Medulla oblongata (tissue), 1 donor: ENCODE data around the gene KCTD10.

Source experiments
- DNase-seq: peaks from one replicate; pipeline ENCODE4 v3.0.0-alpha.2; 2015; ENCODE audit errors: extremely low spot score

Gene KCTD10

DNA sequence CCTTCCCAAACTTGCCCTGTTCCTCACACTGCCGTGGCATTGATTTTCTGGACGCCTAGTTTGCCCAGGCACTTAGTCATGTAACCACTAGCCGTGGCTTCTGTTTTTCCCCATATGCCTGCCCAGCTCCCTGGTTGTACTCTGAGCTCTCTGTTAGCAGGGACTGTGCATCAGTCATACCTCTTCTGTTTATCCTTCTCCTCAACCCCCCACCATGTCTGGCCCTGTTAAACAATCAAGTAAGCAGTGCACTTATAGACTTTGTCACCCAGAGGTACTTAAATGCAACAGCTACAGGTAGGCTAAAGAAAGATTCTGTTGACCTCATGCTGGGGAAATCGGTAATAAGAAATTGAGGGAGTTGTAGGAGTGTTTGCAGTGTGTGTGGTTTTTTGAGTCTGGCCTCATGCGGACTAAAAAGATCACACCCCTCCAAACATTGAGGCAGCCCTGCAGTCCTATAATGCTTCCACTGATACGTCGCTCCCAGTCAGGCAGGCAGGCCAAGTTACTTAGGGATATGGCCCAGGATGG is 17.3 kb upstream of the KCTD10 start:
- DNase-seq = no peak

DNA sequence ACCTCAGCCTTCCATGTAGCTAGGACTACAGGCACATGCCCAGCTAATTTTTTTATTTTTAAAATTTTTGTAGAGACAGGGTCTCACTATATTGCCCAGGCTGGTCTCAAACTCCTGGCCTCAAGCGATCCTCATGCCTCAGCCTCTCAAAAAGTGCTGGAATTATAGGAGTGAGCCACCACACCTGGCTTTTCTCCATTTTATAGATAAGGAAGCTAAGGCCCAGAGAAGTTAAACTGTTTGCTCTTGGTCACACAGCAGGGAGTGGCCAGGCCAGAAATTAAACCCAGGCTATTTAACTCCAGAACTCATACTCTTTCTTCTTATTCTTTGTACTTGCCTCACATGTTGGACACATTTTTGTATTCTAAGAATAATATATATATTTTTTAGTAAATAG is 16.8 kb upstream of the KCTD10 start:
- DNase-seq = no peak

DNA sequence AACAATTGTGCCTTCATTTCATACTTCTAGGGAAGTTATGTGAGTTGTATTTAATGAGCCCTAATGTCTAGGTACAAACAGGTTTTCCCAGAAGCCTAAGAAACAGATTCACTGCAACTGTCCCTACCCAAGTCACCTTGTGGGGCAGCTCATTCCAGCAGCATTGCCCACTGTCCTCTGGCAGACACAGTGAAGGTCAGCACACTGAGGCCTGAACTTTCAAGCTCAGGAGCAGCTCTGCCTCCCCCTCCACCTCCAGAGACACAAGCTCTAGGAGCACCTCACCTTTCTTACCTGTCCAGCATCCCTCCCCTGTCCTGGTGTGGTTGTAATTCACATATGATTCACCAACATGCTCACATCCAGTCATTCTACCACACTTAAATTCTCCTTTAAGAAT is 16.0 kb upstream of the KCTD10 start:
- DNase-seq = no peak

DNA sequence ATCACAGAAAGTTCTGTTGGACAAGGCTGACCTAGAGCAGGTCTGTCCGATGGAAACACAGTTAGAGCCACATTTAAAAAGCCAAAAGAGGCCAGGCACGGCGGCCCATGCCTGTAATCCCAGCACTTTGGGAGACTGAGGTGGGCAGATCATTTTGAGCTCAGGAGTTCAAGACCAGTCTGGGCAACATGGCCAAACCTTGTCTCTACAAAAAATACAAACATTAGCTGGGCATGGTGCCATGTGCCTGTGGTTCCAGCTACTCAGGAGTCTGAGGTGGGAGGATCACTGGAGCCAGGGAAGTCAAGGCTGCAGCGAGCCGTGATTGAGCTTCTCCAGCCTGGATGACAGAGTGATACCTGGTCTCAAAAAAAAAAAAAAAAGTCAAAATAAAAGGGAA is 15.3 kb upstream of the KCTD10 start:
- DNase-seq = no peak

DNA sequence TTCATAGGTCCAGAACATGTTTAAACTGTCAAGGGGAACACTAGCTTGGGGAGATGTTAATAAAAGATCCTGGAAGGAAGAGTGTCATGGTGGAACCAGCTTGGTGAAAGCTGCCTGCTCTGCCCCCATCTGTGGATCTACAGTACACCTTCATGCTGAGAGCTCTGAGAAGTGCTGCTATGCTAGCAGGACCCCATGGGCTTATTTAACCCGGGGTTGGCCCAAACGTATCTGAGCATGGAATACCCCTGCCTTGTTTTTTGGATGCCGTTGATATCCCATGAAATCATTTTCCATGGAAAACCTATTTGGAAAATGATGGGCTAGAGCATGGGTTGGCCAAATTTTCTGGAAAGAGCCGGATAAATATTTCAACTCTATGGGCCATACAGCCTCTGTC is 14.6 kb upstream of the KCTD10 start:
- no peak for DNase-seq

DNA sequence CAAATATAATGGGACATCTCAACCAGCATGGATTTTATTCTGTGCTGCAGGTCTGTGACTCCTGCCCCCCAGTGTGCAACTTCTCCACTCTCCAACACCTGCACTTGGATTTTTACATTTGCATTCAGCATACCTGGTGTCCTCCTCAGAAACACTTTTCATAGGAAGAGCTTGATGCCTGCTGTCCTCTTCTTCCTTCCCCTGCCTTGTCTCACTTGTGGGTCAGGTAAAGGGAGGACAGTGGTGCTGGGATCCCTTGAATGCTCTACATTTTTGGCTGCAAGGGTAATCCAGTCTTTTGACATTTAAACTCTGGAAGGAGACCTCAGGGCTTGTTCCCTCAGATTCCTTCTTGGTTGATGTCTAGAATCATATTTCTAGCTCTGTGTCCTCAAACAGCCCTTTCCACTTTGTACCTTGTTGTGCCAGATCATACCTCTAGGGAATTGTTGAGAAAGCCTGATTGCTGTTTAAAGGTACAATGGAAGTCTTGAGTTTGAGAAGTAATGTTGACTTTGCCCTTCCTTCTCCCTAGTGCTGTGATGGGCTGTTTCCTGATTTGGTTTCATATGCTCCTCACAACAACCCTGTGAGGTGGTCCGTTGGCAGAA is 13.0 kb upstream of the KCTD10 start:
- no peak for DNase-seq

DNA sequence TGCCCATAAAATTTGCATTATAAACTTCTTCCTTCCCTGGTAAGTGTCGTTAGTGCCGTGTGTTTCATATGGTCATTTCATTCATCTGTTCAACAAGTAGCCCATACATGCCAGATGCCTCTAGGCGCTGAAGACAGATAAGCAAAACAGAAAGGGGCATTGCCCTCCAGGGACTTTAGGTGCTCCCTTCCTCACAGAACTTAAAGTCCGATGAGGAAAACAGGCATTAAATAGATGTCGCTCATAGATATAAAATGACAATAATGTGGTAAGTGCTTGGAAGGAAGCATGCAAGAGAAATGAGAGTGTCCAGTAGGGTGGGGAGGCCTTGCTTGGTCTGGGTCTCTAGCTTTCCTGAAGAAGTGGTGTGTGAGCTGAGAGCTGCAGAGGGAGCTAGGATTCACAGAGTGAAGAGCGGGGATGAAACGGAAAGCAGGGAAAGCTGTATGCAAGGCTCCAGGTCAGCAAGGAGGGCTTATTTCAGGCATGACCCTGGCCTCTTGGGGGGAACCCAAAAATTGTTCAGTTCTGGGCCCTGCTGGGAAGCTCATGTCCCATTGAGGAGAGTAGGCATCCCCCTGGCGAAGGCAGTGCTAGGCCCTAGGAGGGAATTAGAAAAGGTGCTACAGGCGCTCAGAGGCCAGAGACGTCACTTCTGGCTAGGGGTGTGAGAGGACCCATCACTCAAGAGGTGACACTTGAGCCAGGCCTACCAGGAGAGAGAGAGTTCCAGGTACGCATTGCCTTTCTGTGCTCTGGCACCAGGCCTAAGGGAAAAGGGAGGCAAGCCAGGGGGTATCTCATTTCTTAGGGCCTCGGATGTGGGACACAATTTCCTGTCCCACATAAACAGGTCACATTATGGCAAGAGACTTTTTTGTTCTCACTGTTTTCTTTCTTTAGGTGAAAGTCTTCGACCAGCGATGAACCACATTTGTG is 12.2 kb upstream of the KCTD10 start:
- DNase-seq = no peak

DNA sequence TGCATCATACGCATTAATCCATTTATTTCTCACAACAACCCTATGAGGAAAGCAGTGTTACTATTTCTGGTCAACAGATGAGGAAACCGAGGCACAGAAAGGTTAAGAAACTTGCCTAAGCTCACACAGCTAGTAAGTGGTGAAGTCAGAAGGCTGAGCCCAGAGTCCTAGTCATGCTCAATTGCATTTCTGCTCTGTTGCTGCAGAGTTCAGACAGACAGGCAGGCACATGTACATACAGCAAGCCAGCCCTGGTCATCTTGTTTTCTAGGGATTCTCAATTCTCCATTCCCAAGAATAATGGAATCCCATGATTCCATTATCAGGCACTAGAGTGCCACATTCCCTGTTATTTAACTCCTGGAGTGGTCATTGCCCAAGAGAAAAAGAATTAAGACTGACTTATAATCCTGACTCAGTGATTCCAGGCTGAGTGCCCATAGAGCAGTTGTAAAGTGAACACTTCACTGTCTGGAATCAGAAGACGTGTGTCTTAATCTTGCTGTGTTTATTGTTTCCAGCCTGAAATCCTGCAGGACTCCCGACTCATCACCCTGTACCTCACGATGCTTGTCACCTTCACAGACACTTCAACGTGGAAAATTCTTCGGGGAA is 11.1 kb upstream of the KCTD10 start:
- no peak for DNase-seq

DNA sequence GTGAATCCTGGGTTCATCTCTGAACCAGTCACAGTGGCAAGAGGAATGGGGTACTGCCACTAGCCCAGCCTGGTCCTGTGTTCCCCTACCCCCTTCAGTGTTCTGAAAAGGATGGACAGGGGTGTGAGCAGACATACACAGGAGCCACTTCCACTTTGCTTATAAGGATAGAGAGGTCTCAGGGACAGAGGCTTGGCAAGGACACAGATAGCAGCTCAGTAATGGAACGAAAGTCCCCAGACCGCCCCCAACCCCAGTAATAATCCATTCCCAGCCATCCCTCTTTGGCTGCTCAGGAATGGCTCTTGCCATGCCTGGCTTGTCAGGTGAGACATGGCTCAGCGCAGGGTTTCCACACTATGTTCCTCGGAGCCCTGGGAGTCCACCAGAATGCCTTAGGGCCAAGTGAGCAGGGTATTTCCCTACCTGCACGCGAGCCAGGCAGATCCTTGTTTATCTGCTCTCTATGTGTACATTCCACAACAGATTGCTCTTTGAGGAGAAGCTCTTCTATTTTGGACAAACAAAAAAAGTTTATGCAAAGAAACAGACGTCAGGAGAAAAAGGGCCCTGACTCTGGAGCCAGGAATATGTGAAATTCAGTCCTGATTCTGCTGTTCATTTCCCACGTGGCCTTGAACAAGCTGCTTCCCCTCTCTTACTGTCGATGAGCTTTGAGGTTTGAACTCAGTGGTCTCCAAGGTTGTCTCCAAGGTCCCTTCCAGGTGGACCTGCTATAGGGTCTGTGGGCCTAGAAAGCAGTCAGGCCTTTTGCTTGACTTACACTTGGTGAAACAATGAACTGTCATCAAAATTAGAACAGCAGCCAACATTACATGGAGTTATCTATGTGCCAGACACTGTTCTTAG is 10.3 kb upstream of the KCTD10 start:
- DNase-seq = no peak

DNA sequence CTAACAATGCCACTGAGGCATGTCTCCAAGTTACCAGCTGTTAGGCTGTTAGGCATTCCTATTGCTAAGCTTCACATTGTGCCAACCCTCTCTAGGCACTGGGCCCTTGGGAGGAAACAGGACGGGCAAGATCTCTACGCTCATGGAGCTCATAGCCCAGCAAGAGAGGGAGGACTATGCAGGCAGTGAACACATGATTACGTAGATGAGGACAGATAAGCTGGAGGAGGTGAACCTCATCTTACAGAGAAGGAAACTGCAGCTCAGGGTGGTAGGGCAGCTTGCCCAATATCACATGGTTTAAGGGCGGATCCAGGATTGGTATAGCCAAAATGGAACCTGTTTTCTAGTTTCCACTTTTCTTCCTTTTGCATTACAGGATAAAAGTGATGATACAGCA is 8.1 kb upstream of the KCTD10 start:
- DNase-seq = no peak

DNA sequence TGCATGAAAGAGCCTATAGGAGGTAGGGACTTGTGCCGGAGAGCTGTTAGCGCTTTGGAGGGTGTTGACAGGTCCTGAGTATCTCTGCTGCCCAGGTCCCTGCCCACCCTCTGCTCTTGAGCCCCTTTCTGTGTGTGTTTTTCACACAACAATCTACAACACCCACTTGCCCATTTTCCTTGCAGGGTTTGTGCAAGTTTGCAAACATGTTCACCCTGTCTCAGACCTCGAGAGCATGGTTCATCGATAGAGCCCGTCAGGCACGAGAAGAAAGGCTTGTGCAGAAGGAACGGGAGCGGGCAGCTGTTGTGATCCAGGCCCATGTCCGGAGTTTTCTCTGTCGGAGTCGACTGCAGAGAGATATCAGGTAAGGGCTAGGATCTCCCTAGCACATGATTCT is 6.2 kb upstream of the KCTD10 start:
- DNase-seq = no peak

DNA sequence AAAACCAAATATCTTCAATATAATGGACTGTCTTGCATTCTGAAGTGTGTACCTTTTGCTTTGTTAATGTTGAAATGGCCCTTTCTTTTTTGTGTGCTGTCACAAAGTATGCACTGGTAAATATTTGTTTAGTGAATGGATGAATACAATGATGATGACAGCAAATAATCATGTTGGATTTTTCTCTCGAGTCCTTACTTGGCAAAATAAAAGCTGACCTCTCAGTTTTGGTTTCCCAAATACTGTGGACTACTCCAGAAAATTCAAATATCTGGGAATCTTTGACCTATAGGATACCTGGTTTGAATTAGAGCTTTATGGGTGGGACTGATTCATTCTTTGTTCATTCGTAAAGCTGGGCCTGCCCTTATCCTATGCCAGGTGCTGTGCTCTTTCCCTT is 5.8 kb upstream of the KCTD10 start:
- no peak for DNase-seq

DNA sequence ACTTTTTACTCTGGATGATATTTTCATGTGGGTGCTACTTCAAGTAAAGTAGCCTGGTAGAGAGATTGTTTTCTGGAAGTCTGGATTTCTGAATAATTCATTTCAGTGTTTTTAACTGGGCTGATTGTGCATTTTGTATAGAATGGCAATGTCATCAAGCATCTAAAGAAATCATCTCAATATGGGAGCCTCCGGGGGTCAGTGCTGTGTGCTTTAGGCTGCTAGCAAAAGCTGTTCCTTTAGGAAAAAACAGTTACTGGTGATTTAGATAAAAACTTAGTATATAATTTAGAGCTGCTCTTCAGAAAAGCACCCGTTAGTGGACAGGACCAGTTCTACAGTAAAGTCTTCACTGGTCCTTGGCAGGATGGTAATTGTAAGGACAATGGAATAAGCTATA is 5.4 kb upstream of the KCTD10 start:
- no peak for DNase-seq

DNA sequence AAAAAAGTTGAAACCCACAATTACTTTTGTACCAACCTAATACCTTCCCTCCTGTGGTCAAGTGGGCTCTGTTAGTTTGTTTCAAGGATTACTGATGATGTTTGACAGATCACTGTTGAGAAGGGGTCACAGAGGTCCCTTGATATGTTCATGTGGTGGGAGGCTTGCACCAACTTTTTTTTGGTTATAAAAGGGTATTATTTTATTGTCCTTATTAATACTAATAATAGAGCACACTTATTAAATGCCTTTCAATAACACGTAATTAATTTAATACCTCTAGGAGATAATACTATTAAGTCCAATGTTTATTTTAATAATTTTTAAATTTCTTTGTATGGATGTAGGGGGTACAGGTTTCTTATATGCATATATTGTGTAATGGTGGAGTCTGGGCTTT is 4.8 kb upstream of the KCTD10 start:
- DNase-seq = no peak

DNA sequence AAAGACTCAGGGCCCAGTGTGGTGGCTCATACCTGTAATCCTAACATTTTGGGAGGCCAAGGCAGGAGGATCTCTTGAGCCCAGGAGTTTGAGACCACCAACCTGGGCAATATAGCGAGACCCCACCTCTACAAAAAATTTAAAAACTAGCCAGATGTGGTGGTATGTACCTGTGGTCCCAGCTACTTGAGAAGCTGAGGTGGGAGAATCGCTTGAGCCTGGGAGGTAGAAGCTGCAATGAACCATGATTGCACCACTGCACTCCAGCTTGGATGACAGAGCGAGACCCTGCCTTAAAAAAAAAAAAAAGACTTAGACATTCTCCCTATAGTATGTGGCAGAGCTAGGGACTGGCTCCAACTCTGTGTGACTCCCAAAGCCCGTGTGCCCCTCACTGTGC is 3.3 kb upstream of the KCTD10 start:
- DNase-seq = no peak

DNA sequence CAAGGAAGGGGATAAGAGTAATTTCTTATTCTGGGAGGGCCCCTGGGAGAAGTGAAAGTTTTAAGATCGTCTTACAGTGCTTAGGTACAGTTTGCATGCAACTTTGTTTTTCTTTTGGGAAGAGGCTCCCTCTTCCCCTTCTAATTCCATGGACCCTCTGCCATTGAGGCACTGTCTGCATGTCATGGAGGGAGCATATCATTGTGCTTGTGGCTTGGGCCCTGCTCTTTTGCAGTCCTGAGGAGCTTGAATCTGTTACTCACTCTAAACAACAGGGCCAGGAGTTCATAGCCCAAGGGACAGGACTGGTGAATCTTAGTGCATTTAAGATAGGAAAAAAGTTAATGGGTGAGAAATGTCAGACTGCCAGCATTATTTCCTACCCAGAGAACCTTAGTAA is 2.7 kb upstream of the KCTD10 start:
- no peak for DNase-seq

DNA sequence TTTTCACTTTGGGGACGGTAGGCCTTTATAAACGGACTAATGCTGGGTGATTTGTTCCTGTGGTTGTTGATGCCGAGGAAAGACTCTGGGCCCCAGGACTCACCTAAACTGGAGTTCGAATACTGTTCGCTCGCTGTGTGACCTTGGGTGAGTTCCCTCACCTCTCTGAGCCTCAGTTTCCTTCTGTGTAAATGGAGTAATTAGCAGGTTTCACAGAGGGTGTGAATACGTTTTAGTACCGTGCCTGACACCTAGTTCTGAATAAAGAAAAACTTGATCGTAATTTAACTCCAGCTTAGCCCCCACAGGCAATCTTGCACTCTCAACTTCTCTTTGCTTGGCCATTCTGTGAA is 839 bp upstream of the KCTD10 start:
- no peak for DNase-seq

DNA sequence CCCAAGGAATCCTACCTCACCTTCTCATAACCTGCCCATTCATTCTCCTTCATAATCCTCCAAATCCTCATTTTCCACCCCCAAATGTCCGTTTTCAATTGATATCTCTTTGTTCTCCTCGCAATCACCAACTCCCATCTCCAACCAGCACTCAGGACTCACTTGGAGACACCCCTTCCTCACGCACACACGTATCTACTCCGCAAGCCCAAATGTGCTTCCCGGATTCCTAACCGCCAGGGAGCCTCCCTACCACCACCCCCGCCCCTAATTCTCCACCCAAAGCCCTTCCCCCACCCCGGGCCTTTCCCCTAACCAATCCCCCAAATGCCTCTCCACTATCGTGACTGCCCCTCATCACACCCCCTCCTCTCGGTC is 304 bp downstream of the KCTD10 start:
- peak; percentile 4 for DNase-seq

DNA sequence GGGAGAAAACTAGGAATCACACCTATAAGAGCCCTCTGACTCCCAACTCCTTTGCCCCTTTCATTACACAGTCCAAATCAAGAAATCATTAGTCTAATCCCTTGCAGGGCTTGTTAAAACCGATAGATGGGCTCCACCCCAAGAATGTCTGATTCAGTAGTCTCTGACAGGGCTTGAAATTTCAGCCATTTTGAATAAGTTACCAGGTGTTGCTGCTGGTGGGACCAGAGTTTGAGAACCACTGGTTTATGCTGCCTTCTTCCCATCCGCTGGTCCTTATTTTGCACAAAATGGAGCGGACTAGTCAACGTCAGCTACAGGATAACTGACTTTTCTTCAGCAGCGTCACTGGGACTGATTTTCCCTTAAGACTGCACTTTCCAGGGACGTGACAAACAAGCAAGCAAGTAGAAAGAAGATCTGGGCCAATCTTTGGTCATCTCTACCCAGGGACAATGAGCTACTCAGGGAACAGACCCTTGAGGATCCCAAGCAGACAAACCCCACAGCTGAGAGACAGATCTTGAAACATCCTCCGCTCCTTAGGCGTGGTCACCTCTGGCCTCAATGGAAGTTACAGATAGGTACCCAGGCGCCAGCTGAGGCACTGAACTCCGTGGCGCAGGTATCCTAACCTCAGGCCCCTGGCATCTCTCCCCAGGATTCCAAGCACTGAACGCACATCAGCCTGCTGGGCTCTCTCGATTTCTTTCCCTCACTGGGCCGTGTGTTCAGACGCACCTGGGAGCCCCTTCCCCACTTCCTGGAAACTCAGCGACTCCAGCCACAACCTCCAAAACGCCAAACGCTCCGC is 900 bp downstream of the KCTD10 start:
- DNase-seq = no peak

DNA sequence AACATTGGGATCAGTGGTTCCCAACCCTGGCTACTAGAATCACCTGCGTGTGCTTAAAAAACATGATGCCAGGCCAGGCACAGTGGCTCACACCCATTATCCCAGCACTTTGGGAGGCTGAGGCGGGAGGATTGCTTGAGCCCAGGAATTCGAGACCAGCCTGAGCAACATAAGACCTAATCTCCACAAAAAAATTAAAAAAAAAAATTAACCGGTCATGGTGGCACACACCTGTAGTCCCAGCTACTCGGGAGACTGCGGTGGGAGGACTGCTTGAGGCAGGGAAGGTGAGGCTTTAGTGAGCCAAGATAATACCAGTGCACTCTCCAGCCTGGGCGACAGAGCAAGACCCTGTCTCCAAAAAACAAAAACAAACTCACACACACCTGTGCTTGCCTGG is 2.0 kb downstream of the KCTD10 start:
- DNase-seq = no peak
